ENCODE measurements around the gene MCM9.

DNA sequence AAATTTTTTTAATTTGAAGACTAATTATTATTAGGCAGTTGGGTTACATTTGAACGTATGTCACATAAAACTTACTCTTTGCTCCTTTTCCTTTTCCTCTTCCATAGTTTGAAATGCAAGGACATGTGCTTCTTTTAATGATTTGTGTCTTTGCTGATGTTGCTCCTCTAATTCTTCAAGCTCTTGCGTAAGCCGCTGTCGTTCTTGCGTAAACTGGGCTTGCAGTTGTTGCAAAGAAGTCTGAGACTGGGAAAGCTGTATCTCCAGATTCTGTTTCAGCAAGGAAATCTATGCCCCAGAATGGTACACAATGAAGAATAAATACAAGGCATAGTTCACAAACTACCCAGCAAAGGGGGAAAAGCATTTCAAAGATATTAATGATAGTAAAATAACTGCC is 45.1 kb upstream of the MCM9 start:
- TF ChIP-seq CTCF (IDR thresholded peaks at IDR 0.05) (no peak), POLR2A (IDR thresholded peaks at IDR 0.05) (no peak)
